HepG2 (cell line): ENCODE results near the gene SKI. TPM values are rescaled to one million over a fixed set of nuclear protein-coding genes. Genes with fewer than 3 reads are reported as not detected.

Experiments
- ATAC-seq: fragments of 200-7000 bp; cut with Tn5 transposase; 3 replicates; pipeline ENCODE4 v1.9.1; 2020; ENCODE audit warnings: mild to moderate bottlenecking, moderate library complexity
- BruUV-seq: library from RNA; stranded (reverse); fragments of 400-500 nt; replicated peaks from 2 replicates; lab custom pipeline; 2021; lab: Mats Ljungman, UMichigan
- CTCF ChIA-PET: fragments of 300-600 bp; formaldehyde crosslinking; extraction: SDS; loops from one replicate; lab custom pipeline; 2021; ENCODE audit warnings: low total read pairs, inconsistent platforms, low intra/inter-chr PET ratio; lab: Yijun Ruan, JAX
- POLR2A ChIA-PET: fragments of 350-600 bp; sonication (Branson Sonifier 250); formaldehyde crosslinking; loops from one replicate; lab custom pipeline; 2020; ENCODE audit warnings: antibody characterized with exemption, inconsistent platforms; lab: Yijun Ruan, JAX
- DNase-seq: peaks from one replicate; pipeline ENCODE4 v3.0.0-alpha.2; 2015; ENCODE audit warnings: low spot score
- FAIRE-seq: peaks from 3 replicates; lab custom pipeline; 2011; peaks lifted over from hg19 to GRCh38; lab: Jason Lieb, UNC
- H2AFZ ChIP-seq: one replicate; pipeline ENCODE4 v1.6.1; 2011; ENCODE audit warnings: low read length, inconsistent platforms
- H3K27ac ChIP-seq: fragments of 300-600 bp; 3 replicates; pipeline ENCODE4 v1.8.0; 2011; ENCODE audit warnings: mixed run types, mild to moderate bottlenecking, mixed read lengths, low read length, inconsistent platforms; ENCODE audit not compliant: insufficient read depth; ENCODE audit errors: extremely low read length
- H3K27me3 ChIP-seq, 2 experiments: fragments of 200-600 bp in 1 of 2; 2 replicates in 1 of 2; 3 replicates in 1 of 2; pipeline versions ENCODE4 v1.6.0 to v1.8.0; 2011; ENCODE audit warnings: low read length in 2 of 2, mild to moderate bottlenecking in 2 of 2, moderate library complexity in 2 of 2, inconsistent platforms in 1 of 2; ENCODE audit not compliant: insufficient read depth in 2 of 2, control insufficient read depth in 1 of 2
- H3K36me3 ChIP-seq, 2 experiments: fragments of 200-600 bp in 1 of 2; replicated peaks in 1 of 2; 2 replicates in 1 of 2; 3 replicates in 1 of 2; pipeline versions ENCODE4 v1.5.1 to v1.8.0; 2011; ENCODE audit warnings: low read length in 2 of 2, inconsistent platforms in 1 of 2; ENCODE audit not compliant: insufficient read depth in 2 of 2, control insufficient read depth in 1 of 2
- H3K4me1 ChIP-seq: 2 replicates; pipeline ENCODE4 v1.5.1; 2012; ENCODE audit warnings: low read length, inconsistent platforms; ENCODE audit not compliant: insufficient read depth
- H3K4me2 ChIP-seq: 2 replicates; pipeline ENCODE4 v1.6.0; 2011; ENCODE audit warnings: low read depth, low read length, inconsistent platforms
- H3K4me3 ChIP-seq, 3 experiments: fragments of 200-600 bp in 1 of 3; sonication (generic), shearing (Covaris generic) in 1 of 3; replicated peaks in 1 of 3; 2 replicates each; pipeline ENCODE4 v1.5.1; 2011 to 2016; ENCODE audit warnings: low read length in 3 of 3, inconsistent platforms in 2 of 3, low read depth in 2 of 3, mild to moderate bottlenecking in 2 of 3, control low read depth in 1 of 3, mixed read lengths in 1 of 3; ENCODE audit not compliant: insufficient read depth in 1 of 3
- H3K79me2 ChIP-seq: one replicate; pipeline ENCODE4 v1.6.1; 2011; ENCODE audit warnings: low read length, inconsistent platforms; ENCODE audit not compliant: insufficient read depth
- H3K9ac ChIP-seq: 2 replicates; pipeline ENCODE4 v1.6.0; 2011; ENCODE audit warnings: mild to moderate bottlenecking, low read depth, low read length, inconsistent platforms; ENCODE audit not compliant: insufficient read depth
- H3K9me3 ChIP-seq: 2 replicates; pipeline ENCODE4 v1.5.1; 2012; ENCODE audit warnings: mild to moderate bottlenecking, low read length
- H4K20me1 ChIP-seq: 2 replicates; pipeline ENCODE4 v1.6.0; 2011; ENCODE audit warnings: inconsistent platforms, mild to moderate bottlenecking, low read length, moderate library complexity; ENCODE audit not compliant: insufficient read depth
- AGO2 ChIP-seq: fragments of 200-400 bp; formaldehyde crosslinking; optimal IDR thresholded peaks from 2 replicates; pipeline ENCODE3; 2017; ENCODE audit warnings: mild to moderate bottlenecking, low read depth, low read length, moderate library complexity
- HNRNPL ChIP-seq: fragments of 200-400 bp; formaldehyde crosslinking; IDR thresholded peaks from 2 replicates; pipeline ENCODE4 v1.6.1; 2017; ENCODE audit warnings: mild to moderate bottlenecking, low read depth, low read length
- MYNN ChIP-seq: sonication (generic); formaldehyde crosslinking; IDR thresholded peaks from 2 replicates; pipeline ENCODE4 v1.4.0; 2020; ENCODE audit warnings: mild to moderate bottlenecking, low read depth, missing genetic modification reagents
- ZNF30 ChIP-seq: sonication (generic); formaldehyde crosslinking; IDR thresholded peaks from 2 replicates; pipeline ENCODE4 v1.5.0; 2020; ENCODE audit warnings: mild to moderate bottlenecking, missing genetic modification reagents
- WGBS: methylation state at CpG from one replicate; pipeline ENCODE4 v1.1.6; 2017; ENCODE audit warnings: low lambda C conversion rate; 5-methylcytosine and 5-hydroxymethylcytosine counted together
- in situ Hi-C: cut with HindIII; loops from 2 replicates; pipeline ENCODE4 v1.10.0; 2017; ENCODE audit warnings: low pct_unique_long_range_greater_than_20kb; ENCODE audit not compliant: extremely low pct_ligation_motif_present
- intact Hi-C: fragments of 100-400 bp; cut with micrococcal nuclease; formaldehyde crosslinking; loops from one replicate; pipeline ENCODE4 v1.10.0; 2022; ENCODE audit not compliant: unreplicated experiment
- polyA plus RNA-seq, 8 experiments: library from polyadenylated mRNA; depleted of rRNA in 3 of 8; stranded (reverse) in 7 of 8; unstranded in 1 of 8; fragments of >200 nt; fragmentation: Illumina TruSeq in 4 of 8; extraction: Trizol in 4 of 8; gene quantifications; 2 replicates each; pipeline versions ENCODE4 v1.2.1 to v1.2.3, GENCODE V29; 2011 to 2016; ENCODE audit warnings: low read depth in 4 of 8, missing spikeins in 1 of 8, mixed read lengths in 1 of 8; ENCODE audit not compliant: insufficient read depth in 1 of 8
- total RNA-seq, 5 experiments: library from RNA; depleted of rRNA; stranded (reverse); fragments of >200 nt; fragmentation: Illumina TruSeq; extraction: Trizol; gene quantifications; 2 replicates each; pipeline ENCODE4 v1.2.3, GENCODE V29; 2016; ENCODE audit warnings: low read depth in 1 of 5

SKI gene
- total and polyA plus RNA-seq, 2 of the 13 experiments (the other 11 are each of a cell fraction or from before 2014, with no cell fraction given), result 4.7 to 6.9 TPM

DNA sequence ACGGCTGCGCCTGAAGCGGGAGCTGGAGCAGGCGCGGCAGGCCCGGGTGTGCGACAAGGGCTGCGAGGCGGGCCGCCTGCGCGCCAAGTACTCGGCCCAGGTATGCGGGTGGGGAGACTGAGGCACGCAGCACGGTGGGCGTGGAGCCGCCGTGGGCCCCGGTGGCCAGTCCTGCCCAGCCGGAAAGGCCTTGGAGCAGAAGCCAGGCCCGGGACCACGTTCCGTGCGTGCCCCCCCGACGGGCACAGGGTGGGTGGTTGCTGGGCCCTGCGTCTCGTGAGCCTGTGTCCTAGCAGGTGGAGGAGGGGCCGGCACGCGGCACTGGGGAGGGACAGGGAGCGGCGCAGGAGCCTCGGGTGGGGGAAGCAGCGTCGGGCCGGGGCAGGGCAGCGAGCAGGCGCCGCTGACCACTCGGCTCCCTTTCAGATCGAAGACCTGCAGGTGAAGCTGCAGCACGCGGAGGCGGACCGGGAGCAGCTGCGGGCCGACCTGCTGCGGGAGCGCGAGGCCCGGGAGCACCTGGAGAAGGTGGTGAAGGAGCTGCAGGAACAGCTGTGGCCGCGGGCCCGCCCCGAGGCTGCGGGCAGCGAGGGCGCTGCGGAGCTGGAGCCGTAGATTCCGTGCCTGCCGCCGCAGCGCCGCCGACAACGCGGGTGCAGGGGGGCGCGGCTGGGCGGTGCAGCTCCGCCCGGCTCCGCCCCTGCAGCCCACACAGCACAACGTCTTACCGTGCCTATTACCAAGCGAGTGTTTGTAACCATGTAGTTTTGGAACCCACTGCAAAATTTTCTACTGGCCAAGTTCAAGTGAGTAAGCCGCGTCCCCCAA, 78.2 kb downstream of the SKI start:
- FAIRE-seq, result no peak
- WGBS, result 99% methylated on average over 69 of the region's 81 CpGs
- H3K27me3 ChIP-seq, result no peaks in the 10 kb centered on the region
- no peak for DNase-seq
- peaks cover 16 to 58% of the 10 kb centered on the region in 2 experiments; a peak in 4 of 5 replicates for H3K36me3 ChIP-seq
- POLR2A ChIA-PET, result interaction anchor here (1.0 kb wide), 1 partner anchor 72 kb away, joined by 4 read pairs; no protein-coding TSS in a partner anchor
- H4K20me1 ChIP-seq, result peaks cover 8% of the 10 kb centered on the region; the same call in 1 of the 2 replicates
- TF ChIP-seq MYNN (CRISPR knock-in tag) (no peak), AGO2 (peak; percentile 53)
- no peak overlapping the region for H3K27ac ChIP-seq
- H3K4me1 ChIP-seq, result peaks cover 25% of the 10 kb centered on the region
- H3K9me3 ChIP-seq, result no peaks in the 10 kb centered on the region
- H3K9ac ChIP-seq, result no peak overlapping the region
- H3K4me3 ChIP-seq, result no peak overlapping the region
- H3K4me2 ChIP-seq, result no peak overlapping the region
- in situ Hi-C loops, result no loop called here
- no TSS peak for BruUV-seq
- ATAC-seq, result no peak
- H3K79me2 ChIP-seq, result peaks cover 6% of the 10 kb centered on the region
- CTCF ChIA-PET, result no interaction called here
- intact Hi-C loops, result no loop called here
- H2AFZ ChIP-seq, result no peak overlapping the region

DNA sequence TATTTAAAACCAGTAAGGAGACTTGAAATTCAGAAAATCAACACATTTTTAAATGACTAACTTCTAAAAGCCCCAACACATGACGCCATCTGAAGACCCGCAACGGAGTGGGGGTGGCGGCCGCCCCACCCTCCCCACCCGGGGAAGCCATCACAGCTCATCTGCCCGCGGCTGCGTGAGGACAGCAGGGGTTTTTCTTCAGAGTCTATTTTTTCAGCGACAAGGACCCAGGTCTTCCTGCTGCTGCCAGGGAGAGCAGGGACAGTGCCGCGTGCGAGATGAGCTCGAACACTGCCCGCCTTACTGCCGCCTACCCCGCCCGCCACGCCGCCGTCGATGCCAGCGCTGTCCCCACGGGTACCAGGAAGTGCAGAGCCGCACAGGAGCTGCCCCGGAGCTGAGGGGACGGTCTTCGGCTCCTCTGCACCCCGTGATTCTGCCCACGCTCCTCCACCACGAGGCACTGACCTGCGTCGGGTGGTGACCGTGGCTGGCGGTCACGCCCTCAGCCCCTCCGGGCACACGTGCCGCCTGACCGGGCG, 79.0 kb downstream of the SKI start:
- DNase-seq (no peak), ATAC-seq (no peak), FAIRE-seq (no peak)
- ChIA-PET CTCF (no interaction called here), POLR2A (interaction anchor here (1.0 kb wide), 1 partner anchor 73 kb away, joined by 4 read pairs; no protein-coding TSS in a partner anchor)
- no peaks in the 10 kb centered on the region for H3K79me2 ChIP-seq
- no peaks in the 10 kb centered on the region for H3K27me3 ChIP-seq
- H3K36me3 ChIP-seq, result peaks cover 16 to 58% of the 10 kb centered on the region in 2 experiments; a peak in 4 of 5 replicates
- H3K4me3 ChIP-seq, result no peak overlapping the region
- no TSS peak for BruUV-seq
- peaks cover 32% of the 10 kb centered on the region for H3K4me1 ChIP-seq
- no peaks in the 10 kb centered on the region for H3K9me3 ChIP-seq
- TF ChIP-seq ZNF30 (no peak), HNRNPL (0 out of 2 replicates have a peak, but pooled peaks have one; percentile 58)
- in situ Hi-C loops (no loop called here), intact Hi-C loops (no loop called here)
- H2AFZ ChIP-seq, result no peak overlapping the region
- WGBS, result 97% methylated on average over 37 of the region's 41 CpGs
- no peak overlapping the region for H3K9ac ChIP-seq
- no peak overlapping the region for H3K27ac ChIP-seq
- no peak overlapping the region for H3K4me2 ChIP-seq
- H4K20me1 ChIP-seq, result no peaks in the 10 kb centered on the region
